Small intestine (tissue), 7 donors: Measurements from ENCODE around the gene ADCY4. TPM values are rescaled to one million over a fixed set of nuclear protein-coding genes. Genes with fewer than 3 reads are reported as not detected.
"Not testable (repeated sequence)": the region's sequence is repeated elsewhere in the genome, so short reads cannot be mapped to it uniquely, and the experiment has no call there.

ENCODE experiments used
- DNase-seq, 2 donors: peaks; one replicate each; pipeline versions ENCODE4 v3.0.0 to v3.0.0-alpha.2; 2013
- FAIRE-seq: peaks from 2 replicates; lab custom pipeline; 2012; peaks lifted over from hg19 to GRCh38; lab: Jason Lieb, UNC
- H3K27ac ChIP-seq, 3 donors: one replicate each; pipeline ENCODE4 v1.5.1; 2013; ENCODE audit warnings: low read length in 2 of 3, mild to moderate bottlenecking in 2 of 3, control low read depth in 1 of 3, inconsistent platforms in 1 of 3, low read depth in 1 of 3, moderate library complexity in 1 of 3
- H3K27me3 ChIP-seq, 3 donors: one replicate each; pipeline ENCODE4 v1.6.1; 2013; ENCODE audit warnings: low read length in 3 of 3, inconsistent platforms in 1 of 3; ENCODE audit not compliant: control insufficient read depth in 3 of 3, insufficient read depth in 3 of 3
- H3K36me3 ChIP-seq, 3 donors: one replicate each; pipeline ENCODE4 v1.6.1; 2013; ENCODE audit warnings: low read length in 3 of 3, inconsistent platforms in 1 of 3, low read depth in 1 of 3, mild to moderate bottlenecking in 1 of 3, moderate library complexity in 1 of 3; ENCODE audit not compliant: control insufficient read depth in 3 of 3, insufficient read depth in 2 of 3
- H3K4me1 ChIP-seq, 3 donors: one replicate each; pipeline ENCODE4 v1.6.1; 2013; ENCODE audit warnings: low read length in 2 of 3, inconsistent platforms in 1 of 3, low read depth in 1 of 3, mild to moderate bottlenecking in 1 of 3, moderate library complexity in 1 of 3; ENCODE audit not compliant: control insufficient read depth in 3 of 3, insufficient read depth in 2 of 3
- H3K4me3 ChIP-seq, 3 donors: one replicate each; pipeline ENCODE4 v1.5.1; 2013; ENCODE audit warnings: low read length in 3 of 3, control low read depth in 1 of 3, inconsistent platforms in 1 of 3, low read depth in 1 of 3, mild to moderate bottlenecking in 1 of 3, moderate library complexity in 1 of 3
- H3K9me3 ChIP-seq, 2 donors: one replicate each; pipeline ENCODE4 v1.6.1; 2013; ENCODE audit warnings: low read depth in 1 of 2, low read length in 1 of 2; ENCODE audit not compliant: control insufficient read depth in 2 of 2, insufficient read depth in 1 of 2
- WGBS, 3 donors: extraction: QIAGEN DNeasy Blood & Tissue Kit; methylation state at CpG; one replicate each; pipeline ENCODE4 v1.1.7; 2013; 5-methylcytosine and 5-hydroxymethylcytosine counted together
- polyA plus RNA-seq, 4 donors: library from polyadenylated mRNA; stranded (reverse) in 3 of 4; unstranded in 1 of 4; fragments of 200-250 nt in 3 of 4; fragments of 120-200 nt in 1 of 4; gene quantifications; one replicate each; pipeline versions ENCODE4 v1.2.1 to v1.2.3, GENCODE V29; 2013
- donor health status: healthy with polysubstance abuse.
- donor health status: control.
- donor health status: control.
- donor health status: Bipolar disorder and iron deficiency.
- donor health status: healthy.

ADCY4 gene
- polyA plus RNA-seq, 4 donors = 3.4 to 16.4 (median 6.1) TPM

DNA sequence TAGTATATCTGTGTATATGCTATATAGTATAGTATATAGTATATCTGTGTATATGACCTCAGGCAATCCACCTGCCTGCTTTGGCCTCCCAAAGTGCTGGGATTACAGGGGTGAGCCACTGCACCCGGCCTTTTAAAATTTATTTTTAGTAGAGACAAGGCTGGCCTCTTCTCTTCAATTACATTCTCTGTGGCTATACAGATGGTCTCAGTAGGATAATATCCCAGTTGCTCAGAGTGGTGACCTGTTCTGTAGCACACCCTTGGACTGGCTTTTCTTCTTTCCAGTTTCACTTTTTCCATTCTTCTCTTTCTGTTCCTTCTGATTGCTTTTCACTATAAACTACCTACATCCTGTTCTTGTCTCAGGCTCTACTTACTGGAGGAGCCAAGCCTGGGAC, 30.0 kb upstream of the ADCY4 start:
- H3K4me1 ChIP-seq = peaks cover 3 to 23% (median 5%) of the 10 kb centered on the region in 3 donors
- H3K4me3 ChIP-seq = no peak overlapping the region
- H3K27ac ChIP-seq = no peak overlapping the region
- WGBS, 3 donors = 83 to 89% (median 85%) methylated on average over 1 of the region's 1 CpG
- H3K36me3 ChIP-seq = peaks cover 0 to 2% (median 0%) of the 10 kb centered on the region in 3 donors
- FAIRE-seq = no peak
- peaks cover 0 to 5% of the 10 kb centered on the region in 2 donors for H3K9me3 ChIP-seq
- DNase-seq = no peak
- H3K27me3 ChIP-seq = peaks cover 0 to 3% (median 3%) of the 10 kb centered on the region in 3 donors

DNA sequence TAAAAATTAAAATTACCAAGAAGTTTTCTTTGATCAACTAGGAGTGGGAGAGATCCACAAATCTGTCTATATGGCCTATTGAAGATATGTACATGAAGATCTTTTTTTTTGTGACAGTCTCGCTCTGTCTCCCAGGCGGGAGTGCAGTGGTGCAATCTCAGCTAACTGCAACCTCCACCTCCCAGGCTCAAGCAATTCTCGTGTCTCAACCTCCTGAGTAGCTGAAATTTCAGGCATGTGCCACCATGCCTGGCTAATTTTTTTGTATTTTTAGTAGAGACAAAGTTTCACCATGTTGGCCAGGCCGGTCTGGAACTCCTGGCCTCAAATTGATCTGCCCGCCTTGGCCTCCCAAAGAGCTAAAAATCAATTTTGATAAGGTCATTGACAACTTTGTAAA, 28.5 kb upstream of the ADCY4 start:
- H3K4me1 ChIP-seq = peaks cover 3 to 23% (median 5%) of the 10 kb centered on the region in 3 donors
- WGBS, 3 donors = 85 to 93% (median 91%) methylated on average over 5 of the region's 5 CpGs
- DNase-seq = no peak
- peaks cover 0 to 3% (median 3%) of the 10 kb centered on the region in 3 donors for H3K27me3 ChIP-seq
- FAIRE-seq = no peak
- no peaks in the 10 kb centered on the region for H3K36me3 ChIP-seq
- no peak overlapping the region for H3K27ac ChIP-seq
- peaks cover 0 to 5% of the 10 kb centered on the region in 2 donors for H3K9me3 ChIP-seq
- no peak overlapping the region for H3K4me3 ChIP-seq

DNA sequence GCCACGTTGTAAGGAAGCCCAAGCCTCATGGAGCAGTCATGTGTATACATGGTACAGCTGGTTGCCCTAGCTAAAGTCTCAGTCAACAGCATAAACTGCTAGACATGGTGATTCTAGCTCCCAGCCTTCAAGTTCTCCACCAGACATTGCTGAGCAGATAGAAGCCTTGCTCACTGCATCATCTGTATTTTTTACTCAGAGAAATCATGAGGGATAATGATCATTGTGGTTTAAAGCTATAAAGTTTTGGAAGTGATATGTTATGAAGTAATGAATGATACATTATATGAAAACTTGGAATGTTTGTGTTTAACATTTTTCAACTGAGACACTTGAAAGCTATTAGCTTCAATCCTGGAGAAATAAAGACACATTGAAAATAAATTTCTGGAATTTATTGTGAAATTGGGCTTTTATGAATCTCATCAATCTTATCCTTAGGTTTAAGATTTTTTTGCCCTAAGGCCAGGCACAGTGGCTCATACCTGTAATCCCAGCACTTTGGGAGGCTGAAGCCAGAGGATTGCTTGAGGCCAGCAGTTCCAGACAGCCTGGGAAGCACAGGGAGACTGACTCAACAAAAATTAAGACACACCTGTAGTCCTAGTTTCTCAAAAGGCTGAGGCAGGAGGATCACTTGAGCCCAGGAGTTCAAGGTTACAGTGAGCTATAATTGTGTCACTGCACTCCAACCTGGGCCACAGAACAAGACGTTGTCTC, 27.5 kb upstream of the ADCY4 start:
- Histone ChIP-seq H3K27me3 (peaks cover 0 to 3% (median 0%) of the 10 kb centered on the region in 3 donors), H3K27ac (no peak overlapping the region), H3K9me3 (peaks cover 0 to 5% of the 10 kb centered on the region in 2 donors), H3K36me3 (no peaks in the 10 kb centered on the region), H3K4me3 (no peak overlapping the region), H3K4me1 (peaks cover 3 to 15% (median 5%) of the 10 kb centered on the region in 3 donors)
- no peak for DNase-seq
- no peak for FAIRE-seq
- WGBS, 3 donors = 35 to 45% (median 42%) methylated on average over 2 of the region's 2 CpGs

- Histone ChIP-seq H3K9me3 (peaks cover 0 to 5% of the 10 kb centered on the region in 2 donors), H3K4me1 (peaks cover 3 to 12% (median 5%) of the 10 kb centered on the region in 3 donors), H3K4me3 (no peak overlapping the region), H3K36me3 (no peaks in the 10 kb centered on the region), H3K27me3 (peaks cover 0 to 3% (median 0%) of the 10 kb centered on the region in 3 donors), H3K27ac (no peak overlapping the region)
- no peak for FAIRE-seq
- 69 to 76% (median 75%) methylated on average over 2 of the region's 2 CpGs for whole genome bisulfite sequencing, 3 donors
- no peak for DNase-seq
Measured at GRCh38 chr14:24361326-24361725, 26.5 kb upstream of the ADCY4 start.

DNA sequence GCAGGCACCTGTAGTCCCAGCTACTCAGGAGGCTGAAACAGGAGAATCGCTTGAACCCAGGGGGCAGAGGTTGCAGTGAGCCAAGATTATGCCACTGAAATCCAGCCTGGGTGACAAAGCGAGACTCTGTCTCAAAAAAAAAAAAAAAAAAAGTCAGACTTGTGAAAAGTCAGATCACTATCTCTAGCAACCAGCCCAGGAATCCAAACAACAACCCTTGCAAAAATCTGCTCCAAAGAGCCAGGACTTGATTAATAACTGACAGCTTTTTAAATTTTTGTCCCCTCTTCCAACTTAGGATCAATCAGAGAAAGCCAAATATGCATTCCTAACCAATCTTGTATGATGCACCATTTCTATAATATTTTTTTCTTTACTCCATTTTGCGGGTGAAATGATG, 25.4 kb upstream of the ADCY4 start:
- DNase-seq (no peak), FAIRE-seq (no peak)
- Histone ChIP-seq H3K36me3 (no peaks in the 10 kb centered on the region), H3K9me3 (peaks cover 0 to 5% of the 10 kb centered on the region in 2 donors), H3K27me3 (peaks cover 0 to 3% (median 0%) of the 10 kb centered on the region in 3 donors), H3K4me1 (peaks cover 0 to 3% (median 0%) of the 10 kb centered on the region in 3 donors), H3K27ac (no peak overlapping the region), H3K4me3 (no peak overlapping the region)
- WGBS, 3 donors = 75 to 94% (median 81%) methylated on average over 3 of the region's 3 CpGs

DNA sequence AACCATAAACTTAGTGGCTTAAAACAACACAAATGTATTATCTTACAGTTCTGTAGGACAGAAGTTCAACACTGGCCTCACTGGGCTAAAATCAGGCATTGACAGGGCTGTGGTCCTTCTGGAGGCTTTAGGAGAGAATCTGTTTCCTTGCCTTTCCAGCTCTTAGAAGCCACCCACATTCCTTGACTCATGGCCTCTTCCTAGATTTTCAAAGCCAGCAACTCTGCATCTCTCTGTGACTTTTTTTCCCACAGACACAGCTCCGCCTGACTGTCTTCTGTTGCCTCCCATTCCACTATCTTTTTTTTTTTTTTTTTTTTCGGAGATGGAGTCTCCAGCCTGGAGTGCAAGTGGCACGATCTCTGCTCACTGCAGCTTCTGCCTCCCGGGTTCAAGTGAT, 21.3 kb upstream of the ADCY4 start:
- 91 to 97% (median 93%) methylated on average over 4 of the region's 4 CpGs for WGBS, 3 donors
- Histone ChIP-seq H3K4me3 (no peak overlapping the region), H3K27me3 (no peaks in the 10 kb centered on the region), H3K9me3 (peaks cover 0 to 5% of the 10 kb centered on the region in 2 donors), H3K36me3 (no peaks in the 10 kb centered on the region), H3K4me1 (peaks cover 0 to 19% (median 0%) of the 10 kb centered on the region in 3 donors), H3K27ac (no peak overlapping the region)
- DNase-seq (no peak), FAIRE-seq (no peak)

DNA sequence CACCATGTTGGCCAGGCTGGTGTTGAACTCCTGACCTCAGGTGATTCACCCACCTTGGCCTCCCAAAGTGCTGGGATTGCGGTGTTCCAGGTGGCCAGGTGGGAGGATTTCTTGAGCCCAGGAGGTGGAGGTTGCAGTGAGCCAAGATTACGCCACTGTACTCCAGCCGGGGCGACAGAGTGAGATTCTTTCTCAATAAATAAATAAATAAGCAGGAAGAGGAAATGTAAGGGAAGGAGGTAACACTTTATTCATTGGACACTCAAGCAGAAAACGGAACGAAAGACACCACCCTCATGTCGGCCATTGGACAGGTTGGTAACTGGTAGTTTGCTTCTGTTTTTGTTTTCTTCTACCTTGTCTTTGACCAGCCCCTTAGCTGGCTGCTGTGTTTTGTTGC, 20.1 kb upstream of the ADCY4 start:
- peaks cover 0 to under 1% of the 10 kb centered on the region in 2 donors for H3K9me3 ChIP-seq
- H3K4me1 ChIP-seq = peaks cover 0 to 19% (median 0%) of the 10 kb centered on the region in 3 donors
- 87 to 91% (median 89%) methylated on average over 7 of the region's 7 CpGs for WGBS, 3 donors
- no peak overlapping the region for H3K4me3 ChIP-seq
- H3K27me3 ChIP-seq = no peaks in the 10 kb centered on the region
- no peaks in the 10 kb centered on the region for H3K36me3 ChIP-seq
- no peak for DNase-seq
- FAIRE-seq = no peak
- H3K27ac ChIP-seq = no peak overlapping the region

DNA sequence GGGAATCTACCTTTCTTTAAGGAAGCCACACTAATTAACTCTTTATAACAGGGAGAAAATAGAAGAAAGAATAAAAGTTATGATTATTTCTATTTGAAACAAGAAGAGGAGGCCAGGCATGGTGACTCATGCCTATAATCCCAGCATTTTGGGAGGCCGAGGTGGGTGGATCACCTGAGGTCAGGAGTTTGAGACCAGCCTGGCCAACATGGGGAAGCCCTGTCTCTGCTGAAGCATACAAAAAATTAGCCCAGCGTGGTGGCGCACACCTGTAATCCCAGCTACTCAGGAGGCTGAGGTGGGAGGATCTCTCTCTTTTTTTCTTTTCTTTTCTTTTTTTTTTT, 19.6 kb upstream of the ADCY4 start:
- H3K4me3 ChIP-seq, H3K27me3 ChIP-seq, DNase-seq, H3K36me3 ChIP-seq, H3K9me3 ChIP-seq, FAIRE-seq: not testable (repeated sequence)
- Histone ChIP-seq H3K4me1 (peaks cover 0 to 19% (median 0%) of the 10 kb centered on the region in 3 donors), H3K27ac (peak overlapping the region in 1 of 3 donors; percentile 25)
- WGBS, 3 donors = 74 to 83% (median 78%) methylated on average over 3 of the region's 3 CpGs
